ENCODE data around the gene RASSF4. TPM values are rescaled to one million over a fixed set of nuclear protein-coding genes. Genes with fewer than 3 reads are reported as not detected.
A peak's percentile ranks its signal among the peaks of the same experiment; 100 is the strongest.

The RASSF4 gene
- total and polyA plus RNA-seq, 2 experiments from 2014 or later, result 2.1 to 2.3 TPM

DNA sequence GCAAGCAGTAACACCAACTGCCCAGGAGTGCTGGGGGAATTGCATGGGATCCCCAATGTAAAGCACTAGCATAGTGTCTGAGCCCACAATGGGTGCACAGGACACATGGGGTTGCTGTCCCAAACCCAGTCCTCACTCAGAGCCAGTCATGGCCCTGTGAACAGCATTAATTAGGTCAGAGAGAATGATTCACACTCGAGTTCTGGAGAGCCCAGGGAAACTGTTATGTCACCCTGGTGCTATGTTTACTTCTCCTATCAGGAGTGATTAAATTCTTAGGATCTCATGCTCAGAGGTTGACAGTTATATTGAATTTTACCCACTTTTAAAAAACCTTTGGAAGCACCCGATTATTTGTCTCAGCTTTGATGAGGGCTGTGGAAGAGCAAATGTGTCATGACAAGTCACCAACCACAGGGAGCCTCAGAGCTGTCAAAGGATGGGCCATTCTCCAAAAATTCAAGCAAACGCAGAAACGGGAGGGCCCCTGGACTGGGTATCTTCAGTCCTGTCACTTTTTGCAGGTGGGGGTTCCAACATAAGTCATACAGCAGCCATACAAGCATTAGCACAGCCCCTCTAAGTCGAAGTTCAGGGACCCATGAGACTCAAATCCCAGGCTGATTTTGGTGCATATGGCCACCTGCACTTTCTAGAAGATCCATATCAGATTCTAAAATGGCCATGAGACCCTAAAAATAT is 1.3 kb upstream of the RASSF4 start:
- peak; percentile 87 for DNase-seq
- Histone ChIP-seq H3K27ac (peak overlapping the region; percentile 54), H3K79me2 (ENCODE audit: insufficient read depth) (no peaks in the 10 kb centered on the region; the same call in 1 of the 2 replicates), H3K4me3 (peak overlapping the region; percentile 87), H3K4me2 (ENCODE audit: unreplicated experiment) (peak overlapping the region; percentile 98), H3K9me3 (ENCODE audit: low read depth) (no peaks in the 10 kb centered on the region), H3K9ac (peak overlapping the region; percentile 79), H3K9me2 (ENCODE audit: insufficient read depth) (no peaks in the 10 kb centered on the region), H2AFZ (peak overlapping the region; percentile 79; the same call in 1 of the 2 replicates), H3K27me3 (replicated peaks; ENCODE audit: insufficient read depth) (no peaks in the 10 kb centered on the region), H3F3A (ENCODE audit: insufficient read depth) (peaks cover 10% of the 10 kb centered on the region; the same call in 1 of the 2 replicates), H4K20me1 (ENCODE audit: insufficient read depth) (no peaks in the 10 kb centered on the region), H3K36me3 (ENCODE audit: low read depth) (no peaks in the 10 kb centered on the region), H3K4me1 (ENCODE audit: insufficient read depth) (peaks cover 6% of the 10 kb centered on the region)
- in situ Hi-C loops (cut with MboI), result no loop called here
- WGBS, 2 experiments (ENCODE audit: low coverage in 1 of 2, low lambda C conversion rate in 2 of 2, missing lambda C conversion rate in 2 of 2), result 15 to 19% methylated on average over 5 of the region's 5 CpGs
- TF ChIP-seq EZH2 (IDR thresholded peaks at IDR 0.05; ENCODE audit: insufficient read depth, poor library complexity, severe bottlenecking) (no peak), EZH2phosphoT487 (IDR thresholded peaks at IDR 0.05; ENCODE audit: insufficient read depth, low read depth) (no peak)

DNA sequence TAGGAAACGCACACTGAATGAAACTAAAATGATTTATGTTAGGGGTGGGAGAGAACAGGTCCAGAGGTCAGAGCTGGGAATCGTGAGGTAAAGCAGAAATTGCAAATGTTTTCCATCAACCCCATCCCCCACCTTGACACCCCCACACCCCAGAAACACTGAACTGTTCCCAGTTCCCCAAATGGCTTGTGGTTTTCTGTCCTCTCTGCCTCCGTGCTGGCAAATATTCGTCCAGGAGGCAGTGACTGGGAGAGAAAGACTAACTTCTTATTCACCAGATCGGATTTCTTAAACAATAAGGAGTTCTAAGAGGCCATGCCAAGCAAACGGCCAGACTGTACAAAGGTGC is 730 bp upstream of the RASSF4 start:
- no peaks in the 10 kb centered on the region for H3K36me3 ChIP-seq (ENCODE audit: low read depth)
- DNase-seq, result no peak
- H3K9me3 ChIP-seq (ENCODE audit: low read depth), result no peaks in the 10 kb centered on the region
- peak overlapping the region; percentile 79 for H3K9ac ChIP-seq
- in situ Hi-C loops (cut with MboI), result no loop called here
- TF ChIP-seq EZH2phosphoT487 (IDR thresholded peaks at IDR 0.05; ENCODE audit: insufficient read depth, low read depth) (no peak), EZH2 (IDR thresholded peaks at IDR 0.05; ENCODE audit: insufficient read depth, poor library complexity, severe bottlenecking) (no peak)
- no peaks in the 10 kb centered on the region for H3K9me2 ChIP-seq (ENCODE audit: insufficient read depth)
- H4K20me1 ChIP-seq (ENCODE audit: insufficient read depth), result no peaks in the 10 kb centered on the region
- H3K79me2 ChIP-seq (ENCODE audit: insufficient read depth), result no peaks in the 10 kb centered on the region; the same call in 1 of the 2 replicates
- H3K4me1 ChIP-seq (ENCODE audit: insufficient read depth), result peaks cover 6% of the 10 kb centered on the region
- H2AFZ ChIP-seq, result peak overlapping the region; percentile 79
- 2% methylated on average over 6 of the region's 6 CpGs for WGBS, 2 experiments (ENCODE audit: low coverage in 1 of 2, low lambda C conversion rate in 2 of 2, missing lambda C conversion rate in 2 of 2)
- peak overlapping the region; percentile 98 for H3K4me2 ChIP-seq (ENCODE audit: unreplicated experiment)
- no peaks in the 10 kb centered on the region for H3K27me3 ChIP-seq (replicated peaks; ENCODE audit: insufficient read depth)
- peak overlapping the region; percentile 87 for H3K4me3 ChIP-seq
- peaks cover 10% of the 10 kb centered on the region; the same call in 1 of the 2 replicates for H3F3A ChIP-seq (ENCODE audit: insufficient read depth)
- peak overlapping the region; percentile 54 for H3K27ac ChIP-seq

DNA sequence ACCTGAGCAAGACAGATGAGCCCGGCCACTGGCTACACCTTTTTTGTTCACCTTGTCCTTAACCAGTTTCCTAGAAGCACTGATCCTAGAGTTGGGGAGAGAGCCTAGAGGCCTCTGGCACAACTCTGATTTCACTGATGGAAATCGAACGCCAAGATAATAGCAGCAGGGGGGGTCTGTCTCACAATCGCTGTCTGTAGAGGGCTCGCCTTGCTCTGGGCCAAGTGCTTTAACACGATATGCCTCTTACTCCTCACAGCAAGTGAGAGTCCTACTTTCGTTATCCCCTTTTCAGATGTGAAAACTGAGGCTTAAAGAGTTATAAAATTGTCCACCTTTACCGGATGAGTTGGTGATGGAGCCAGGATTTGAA is 472 bp downstream of the RASSF4 start:
- Histone ChIP-seq H3K27me3 (replicated peaks; ENCODE audit: insufficient read depth) (no peaks in the 10 kb centered on the region), H2AFZ (peak overlapping the region; percentile 79), H3K9me2 (ENCODE audit: insufficient read depth) (no peaks in the 10 kb centered on the region), H3K9ac (peak overlapping the region; percentile 44; the same call in 1 of the 2 replicates), H3K4me3 (peak overlapping the region; percentile 87), H3K4me2 (ENCODE audit: unreplicated experiment) (peak overlapping the region; percentile 98), H3K27ac (no peak overlapping the region), H3K36me3 (ENCODE audit: low read depth) (no peaks in the 10 kb centered on the region), H3K9me3 (ENCODE audit: low read depth) (no peaks in the 10 kb centered on the region), H3K79me2 (ENCODE audit: insufficient read depth) (no peaks in the 10 kb centered on the region; the same call in 1 of the 2 replicates), H4K20me1 (ENCODE audit: insufficient read depth) (no peaks in the 10 kb centered on the region), H3K4me1 (ENCODE audit: insufficient read depth) (peaks cover 6% of the 10 kb centered on the region), H3F3A (ENCODE audit: insufficient read depth) (peaks cover 10% of the 10 kb centered on the region; the same call in 1 of the 2 replicates)
- WGBS, 2 experiments (ENCODE audit: low coverage in 1 of 2, low lambda C conversion rate in 2 of 2, missing lambda C conversion rate in 2 of 2), result 50 to 54% methylated on average over 8 of the region's 8 CpGs
- TF ChIP-seq EZH2phosphoT487 (IDR thresholded peaks at IDR 0.05; ENCODE audit: insufficient read depth, low read depth) (no peak), EZH2 (IDR thresholded peaks at IDR 0.05; ENCODE audit: insufficient read depth, poor library complexity, severe bottlenecking) (no peak)
- in situ Hi-C loops (cut with MboI), result no loop called here
- no peak for DNase-seq

DNA sequence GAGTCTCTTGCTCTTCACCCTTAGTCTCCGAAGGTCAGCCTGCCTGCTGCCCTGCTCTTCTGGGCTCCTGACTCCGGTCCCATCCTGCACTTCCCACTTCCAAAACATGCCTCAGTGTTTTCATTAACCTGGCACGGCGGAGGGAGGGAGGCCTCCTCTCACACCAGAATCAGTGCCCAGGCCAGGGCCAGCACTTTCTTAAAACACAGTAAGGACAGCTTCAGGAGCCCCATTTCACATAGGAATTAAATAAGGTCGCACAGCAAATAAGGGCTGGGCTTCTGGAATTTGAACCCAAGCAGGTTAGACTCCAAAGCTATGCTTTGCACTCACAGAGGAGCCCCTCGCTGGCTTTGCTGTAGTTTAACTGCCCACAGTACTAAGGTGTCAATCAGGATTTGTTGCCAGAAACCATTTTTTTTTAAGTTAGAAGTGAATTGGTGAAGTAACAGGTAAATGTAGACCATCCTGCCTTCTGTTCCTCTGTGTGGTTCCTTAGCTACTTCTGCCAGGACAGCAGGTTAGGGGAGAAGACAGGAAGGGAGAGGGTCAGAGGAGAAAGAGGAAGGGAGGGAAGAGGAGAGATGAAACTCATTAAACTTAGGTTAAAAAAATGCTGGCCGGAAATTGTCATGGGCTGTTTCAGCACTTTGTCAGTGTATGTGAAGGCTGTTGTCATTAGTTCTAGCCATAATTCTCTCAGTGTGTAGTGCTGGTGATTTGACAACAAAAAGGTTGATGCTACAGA is 1.1 kb downstream of the RASSF4 start:
- WGBS, 2 experiments (ENCODE audit: low coverage in 1 of 2, low lambda C conversion rate in 2 of 2, missing lambda C conversion rate in 2 of 2), result 91 to 96% methylated on average over 7 of the region's 7 CpGs
- Histone ChIP-seq H3K9ac (no peak overlapping the region), H3K27ac (no peak overlapping the region), H4K20me1 (ENCODE audit: insufficient read depth) (no peaks in the 10 kb centered on the region), H3K36me3 (ENCODE audit: low read depth) (no peaks in the 10 kb centered on the region), H2AFZ (no peak overlapping the region), H3K9me2 (ENCODE audit: insufficient read depth) (no peaks in the 10 kb centered on the region), H3K4me1 (ENCODE audit: insufficient read depth) (peaks cover 6% of the 10 kb centered on the region), H3K27me3 (replicated peaks; ENCODE audit: insufficient read depth) (no peaks in the 10 kb centered on the region), H3K4me2 (ENCODE audit: unreplicated experiment) (no peak overlapping the region), H3K4me3 (no peak overlapping the region), H3F3A (ENCODE audit: insufficient read depth) (peaks cover 10% of the 10 kb centered on the region; the same call in 1 of the 2 replicates), H3K79me2 (ENCODE audit: insufficient read depth) (no peaks in the 10 kb centered on the region; the same call in 1 of the 2 replicates), H3K9me3 (ENCODE audit: low read depth) (no peaks in the 10 kb centered on the region)
- TF ChIP-seq EZH2 (IDR thresholded peaks at IDR 0.05; ENCODE audit: insufficient read depth, poor library complexity, severe bottlenecking) (no peak), EZH2phosphoT487 (IDR thresholded peaks at IDR 0.05; ENCODE audit: insufficient read depth, low read depth) (no peak)
- in situ Hi-C loops (cut with MboI), result no loop called here
- DNase-seq, result no peak
